ENCODE results near the gene RBFOX2.
"Not testable (repeated sequence)": the region's sequence is repeated elsewhere in the genome, so short reads cannot be mapped to it uniquely, and the experiment has no call there.

The RBFOX2 gene

GRCh38 chr22:36028646-36029405 is at the start of gene RBFOX2:
Gene RBFOX2, minus strand, starts transcription at chr22:36028824. Its CDS starts 399 bp downstream, at chr22:36028425.
- peak; percentile 78 for DNase-seq

GRCh38 chr22:36077271-36077670 is 48.6 kb upstream of the RBFOX2 start:
- DNase-seq = no peak

GRCh38 chr22:36075724-36076123 is 47.1 kb upstream of the RBFOX2 start:
- no peak for DNase-seq

GRCh38 chr22:36075230-36075629 is 46.6 kb upstream of the RBFOX2 start:
- DNase-seq = no peak

GRCh38 chr22:36073476-36073875 is 44.9 kb upstream of the RBFOX2 start:
- peak; percentile 20 for DNase-seq

- DNase-seq = not testable (repeated sequence)
These were observed 42.0 kb upstream of the RBFOX2 start for GRCh38 chr22:36070645-36071044.

GRCh38 chr22:36069368-36069767 is 40.7 kb upstream of the RBFOX2 start:
- no peak for DNase-seq

- no peak for DNase-seq
These were observed 40.2 kb upstream of the RBFOX2 start for GRCh38 chr22:36068776-36069344.

- no peak for DNase-seq
These were observed 38.6 kb upstream of the RBFOX2 start for GRCh38 chr22:36067235-36067558.

GRCh38 chr22:36065775-36066544 is 37.3 kb upstream of the RBFOX2 start:
- DNase-seq = peak; percentile 78

GRCh38 chr22:36065462-36065774 is 36.8 kb upstream of the RBFOX2 start:
- no peak for DNase-seq

GRCh38 chr22:36064358-36064757 is 35.7 kb upstream of the RBFOX2 start:
- no peak for DNase-seq

- peak; percentile 17 for DNase-seq
These were observed 28.4 kb upstream of the RBFOX2 start for GRCh38 chr22:36056980-36057379.

GRCh38 chr22:36055376-36056295 is 27.0 kb upstream of the RBFOX2 start:
- no peak for DNase-seq

- DNase-seq = not testable (repeated sequence)
These were observed 25.8 kb upstream of the RBFOX2 start for GRCh38 chr22:36054446-36054845.

GRCh38 chr22:36053242-36054147 is 24.9 kb upstream of the RBFOX2 start:
- no peak for DNase-seq

- DNase-seq = peak; percentile 11
These were observed 23.9 kb upstream of the RBFOX2 start for GRCh38 chr22:36052505-36052941.

GRCh38 chr22:36049678-36049997 is 21.0 kb upstream of the RBFOX2 start:
- no peak for DNase-seq

GRCh38 chr22:36048911-36049677 is 20.5 kb upstream of the RBFOX2 start:
- peak; percentile 65 for DNase-seq

GRCh38 chr22:36044517-36044916 is 15.9 kb upstream of the RBFOX2 start:
- not testable (repeated sequence) for DNase-seq

- DNase-seq = no peak
These were observed 13.6 kb upstream of the RBFOX2 start for GRCh38 chr22:36042240-36042639.
